ENCODE data around the gene TUBGCP6.

Gene TUBGCP6

GRCh38 chr22:50252082-50253045 is 7.5 kb upstream of the TUBGCP6 start:
- ATAC-seq (ENCODE audit: low read depth) (peak; percentile 73), DNase-seq (ENCODE audit: low spot score) (no peak)
- no peaks in the 10 kb centered on the region for H3K27me3 ChIP-seq (ENCODE audit: insufficient read depth, poor library complexity, severe bottlenecking)
- TF ChIP-seq CTCF (IDR thresholded peaks at IDR 0.05; ENCODE audit: poor library complexity, severe bottlenecking), result peak; percentile 82
- H3K27ac ChIP-seq (ENCODE audit: poor library complexity, severe bottlenecking), result peak overlapping the region; percentile 68
- H3K4me3 ChIP-seq (ENCODE audit: severe bottlenecking), result no peak overlapping the region
- no peaks in the 10 kb centered on the region for H3K4me1 ChIP-seq (ENCODE audit: insufficient read depth, poor library complexity, severe bottlenecking)
- H3K9me3 ChIP-seq (ENCODE audit: severe bottlenecking), result no peaks in the 10 kb centered on the region
- peaks cover 7% of the 10 kb centered on the region for H3K36me3 ChIP-seq (ENCODE audit: low read depth)

GRCh38 chr22:50251477-50252081 is 6.8 kb upstream of the TUBGCP6 start:
- no peak; the same call in 2 of the 3 replicates for ATAC-seq (ENCODE audit: low read depth)
- DNase-seq (ENCODE audit: low spot score), result no peak
- no peaks in the 10 kb centered on the region for H3K4me1 ChIP-seq (ENCODE audit: insufficient read depth, poor library complexity, severe bottlenecking)
- H3K9me3 ChIP-seq (ENCODE audit: severe bottlenecking), result no peaks in the 10 kb centered on the region
- no peak for TF ChIP-seq CTCF (IDR thresholded peaks at IDR 0.05; ENCODE audit: poor library complexity, severe bottlenecking)
- H3K27ac ChIP-seq (ENCODE audit: poor library complexity, severe bottlenecking), result peak overlapping the region; percentile 68
- peaks cover 11% of the 10 kb centered on the region for H3K36me3 ChIP-seq (ENCODE audit: low read depth)
- no peaks in the 10 kb centered on the region for H3K27me3 ChIP-seq (ENCODE audit: insufficient read depth, poor library complexity, severe bottlenecking)
- H3K4me3 ChIP-seq (ENCODE audit: severe bottlenecking), result peak overlapping the region; percentile 41

GRCh38 chr22:50250555-50251476 is 6.0 kb upstream of the TUBGCP6 start, which contains the start of gene HDAC10:
Gene HDAC10 (minus strand): TSS chr22:50251265. CDS start chr22:50251032, 233 bp downstream.
- Histone ChIP-seq H3K36me3 (ENCODE audit: low read depth) (peaks cover 14% of the 10 kb centered on the region), H3K9me3 (ENCODE audit: severe bottlenecking) (no peaks in the 10 kb centered on the region), H3K4me3 (ENCODE audit: severe bottlenecking) (peak within 1 kb of the TSS; percentile 41), H3K27ac (ENCODE audit: poor library complexity, severe bottlenecking) (peak within 1 kb of the TSS; percentile 68), H3K4me1 (ENCODE audit: insufficient read depth, poor library complexity, severe bottlenecking) (no peaks in the 10 kb centered on the region), H3K27me3 (ENCODE audit: insufficient read depth, poor library complexity, severe bottlenecking) (no peaks in the 10 kb centered on the region)
- DNase-seq (ENCODE audit: low spot score) (no peak), ATAC-seq (ENCODE audit: low read depth) (peak; percentile 58)
- no peak for TF ChIP-seq CTCF (IDR thresholded peaks at IDR 0.05; ENCODE audit: poor library complexity, severe bottlenecking)

- no peak for TF ChIP-seq CTCF (IDR thresholded peaks at IDR 0.05; ENCODE audit: poor library complexity, severe bottlenecking)
- Histone ChIP-seq H3K4me1 (ENCODE audit: insufficient read depth, poor library complexity, severe bottlenecking) (no peaks in the 10 kb centered on the region), H3K27ac (ENCODE audit: poor library complexity, severe bottlenecking) (peak overlapping the region; percentile 68), H3K4me3 (ENCODE audit: severe bottlenecking) (peak overlapping the region; percentile 41), H3K9me3 (ENCODE audit: severe bottlenecking) (no peaks in the 10 kb centered on the region), H3K27me3 (ENCODE audit: insufficient read depth, poor library complexity, severe bottlenecking) (no peaks in the 10 kb centered on the region), H3K36me3 (ENCODE audit: low read depth) (peaks cover 13% of the 10 kb centered on the region)
- DNase-seq (ENCODE audit: low spot score) (no peak), ATAC-seq (ENCODE audit: low read depth) (no peak)
Observed at GRCh38 chr22:50250249-50250554, 5.4 kb upstream of the TUBGCP6 start.

Data from RWPE2 (cell line).